Skin epidermis (tissue), 12 donors: ENCODE data around the gene TCP1.
"Not testable (repeated sequence)": the region's sequence is repeated elsewhere in the genome, so short reads cannot be mapped to it uniquely, and the experiment has no call there.

Source experiments
- H3K27ac ChIP-seq, 21 experiments: fragments of 200-600 bp; sonication (generic) in 11 of 21; one replicate each; pipeline ENCODE4 v1.5.0; 2020; ENCODE audit warnings: mild to moderate bottlenecking in 3 of 21, inconsistent platforms in 2 of 21, moderate library complexity in 2 of 21
- H3K4me3 ChIP-seq, 7 experiments: fragments of 200-600 bp; sonication (generic) in 2 of 7; one replicate each; pipeline ENCODE4 v1.5.0; 2020; ENCODE audit warnings: inconsistent platforms in 2 of 7, mild to moderate bottlenecking in 2 of 7, moderate library complexity in 1 of 7

The TCP1 gene

DNA sequence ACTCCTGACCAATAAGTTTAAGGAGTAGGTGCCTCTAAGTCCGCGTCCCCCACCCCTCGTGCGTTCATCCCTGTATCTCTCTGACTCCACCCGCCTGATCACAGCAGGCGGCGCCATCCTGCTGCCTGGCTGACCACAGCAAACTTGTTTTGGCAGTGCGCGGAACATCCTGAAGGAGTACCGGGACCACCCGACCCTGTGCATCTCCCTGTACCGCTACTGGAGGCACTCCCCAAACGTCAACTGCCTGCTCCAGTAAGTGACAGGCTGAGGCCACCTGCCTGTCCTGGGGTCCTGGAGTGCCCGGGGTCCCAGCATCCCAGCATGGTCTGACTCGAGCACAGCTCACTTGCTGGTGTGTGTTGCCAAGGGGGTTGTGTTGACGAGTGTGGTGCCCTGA, 29.7 kb upstream of the TCP1 start:
- Histone ChIP-seq H3K4me3 (no peak overlapping the region), H3K27ac (no peak overlapping the region)

DNA sequence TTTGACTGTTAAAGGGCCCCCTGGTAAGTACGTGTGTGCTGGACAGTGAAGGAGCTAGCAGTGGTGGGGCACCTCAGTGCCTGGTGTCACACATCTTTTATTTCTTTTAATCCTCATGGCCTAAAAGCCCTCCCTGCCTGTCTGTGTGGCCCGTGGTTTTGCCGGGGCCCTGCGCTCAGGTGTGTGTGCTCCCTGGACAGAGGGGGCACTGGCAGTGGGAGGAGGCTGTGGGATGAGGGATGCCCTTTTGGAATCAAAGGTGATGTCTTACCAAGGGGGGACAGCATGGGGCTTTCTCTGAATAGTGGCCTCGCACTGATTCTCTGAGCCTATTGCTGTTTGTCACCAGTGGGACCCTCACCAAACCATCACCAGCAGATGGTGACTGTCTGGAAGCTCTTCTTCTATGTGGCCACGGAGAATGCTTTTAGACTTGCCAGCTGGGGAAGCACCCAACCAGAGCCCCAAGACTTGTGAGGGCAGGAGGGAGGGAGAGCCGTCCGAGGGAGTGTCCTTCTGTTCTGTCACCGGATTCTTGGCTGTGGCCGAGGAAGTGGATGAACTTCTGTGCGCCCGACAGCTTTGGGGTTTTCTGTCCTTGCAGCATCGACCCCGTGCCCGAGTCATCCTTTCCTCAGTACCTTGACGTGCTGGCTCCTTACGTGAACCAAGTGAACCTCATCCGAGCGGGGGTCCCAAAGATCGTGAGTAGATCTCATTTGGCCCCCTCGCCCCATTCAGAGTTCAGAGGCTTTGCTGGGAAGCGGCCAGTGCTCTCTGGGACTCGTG, 28.7 kb upstream of the TCP1 start:
- no peak overlapping the region for H3K27ac ChIP-seq
- H3K4me3 ChIP-seq, result no peak overlapping the region

DNA sequence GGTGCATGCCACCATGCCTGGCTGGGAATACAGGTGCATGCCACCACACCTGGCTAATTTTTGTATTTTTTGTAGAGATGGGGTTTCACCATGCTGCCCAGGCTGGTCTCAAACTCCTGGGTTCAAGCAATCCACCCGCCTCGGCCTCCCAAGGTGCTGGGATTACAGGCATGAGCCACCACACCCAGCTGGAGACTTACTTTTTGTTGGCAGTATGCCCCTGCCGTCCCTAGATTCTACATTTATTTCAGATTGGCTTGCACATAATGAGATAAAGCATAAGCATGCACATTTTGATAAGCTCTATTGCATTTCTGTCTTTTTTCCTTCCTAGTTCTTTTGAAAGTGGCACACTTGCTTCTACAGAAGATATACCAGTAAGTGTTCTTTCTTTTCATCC, 27.4 kb upstream of the TCP1 start:
- not testable (repeated sequence) for H3K4me3 ChIP-seq, H3K27ac ChIP-seq

GRCh38 chr6:159815410-159815809, 26.0 kb upstream of the TCP1 start:
- H3K27ac ChIP-seq, result no peak overlapping the region
- no peak overlapping the region for H3K4me3 ChIP-seq

GRCh38 chr6:159813781-159814180, 24.4 kb upstream of the TCP1 start:
- Histone ChIP-seq H3K27ac (no peak overlapping the region), H3K4me3 (no peak overlapping the region)

GRCh38 chr6:159809149-159809548, 19.7 kb upstream of the TCP1 start:
- Histone ChIP-seq H3K4me3 (no peak overlapping the region), H3K27ac (no peak overlapping the region)

- Histone ChIP-seq H3K27ac (no peak overlapping the region), H3K4me3 (no peak overlapping the region)
Observed at GRCh38 chr6:159808647-159809046, 19.2 kb upstream of the TCP1 start.

- Histone ChIP-seq H3K27ac (peak overlapping the region in 2 of 21 experiments; percentile 39 to 41), H3K4me3 (no peak overlapping the region)
Observed at GRCh38 chr6:159807150-159807858, 17.9 kb upstream of the TCP1 start.

DNA sequence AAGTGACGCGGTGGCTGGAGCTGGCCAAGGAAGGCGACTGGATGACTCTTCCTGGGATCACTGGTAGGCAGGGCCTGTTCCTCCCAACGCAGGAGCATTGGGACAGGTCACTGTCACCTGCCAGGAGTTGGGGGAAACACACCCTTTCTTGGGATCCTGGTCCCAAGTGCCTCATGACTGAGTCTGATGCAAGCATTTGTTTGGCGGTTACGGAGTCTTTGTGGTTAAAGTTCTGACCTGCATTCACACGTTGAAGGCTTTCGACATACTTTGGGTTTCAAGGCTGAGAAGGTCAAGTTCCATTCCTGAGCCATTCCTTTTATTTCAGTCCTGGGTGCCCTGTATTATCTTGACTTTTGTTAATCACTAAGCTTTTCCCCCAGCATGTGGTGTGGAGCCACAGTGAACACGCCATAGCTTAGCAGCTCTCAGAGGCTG, 16.6 kb upstream of the TCP1 start:
- Histone ChIP-seq H3K27ac (peak overlapping the region in 1 of 21 experiments; percentile 19), H3K4me3 (no peak overlapping the region)

DNA sequence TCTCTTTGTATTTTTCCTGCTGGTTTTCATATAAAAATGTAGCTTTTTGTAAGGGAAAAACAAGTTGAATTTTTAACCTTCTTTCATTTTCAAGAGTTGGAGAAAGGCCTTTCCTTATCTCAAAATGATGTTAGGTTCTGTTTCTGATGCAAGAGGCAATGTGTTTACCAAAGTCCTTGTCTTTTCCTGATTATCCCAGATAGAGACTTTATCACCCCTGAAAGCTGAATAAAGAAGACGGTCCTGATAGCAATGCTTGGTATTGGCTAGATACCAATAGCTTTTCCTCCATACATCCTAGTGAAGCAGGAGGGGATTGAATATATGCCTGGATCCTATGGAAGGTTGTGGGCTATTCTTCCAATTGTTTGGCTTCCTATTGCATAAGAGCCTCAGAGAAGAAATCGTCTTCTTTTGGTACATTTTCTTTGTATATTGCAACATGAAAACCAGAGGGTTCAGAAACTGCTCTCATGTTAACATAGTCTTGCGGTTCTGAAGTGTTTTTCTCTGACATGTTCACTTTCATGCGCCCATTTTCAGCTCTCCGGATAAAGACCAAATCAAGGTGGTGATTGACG, 16.1 kb upstream of the TCP1 start:
- H3K4me3 ChIP-seq, result no peak overlapping the region
- H3K27ac ChIP-seq, result peak overlapping the region in 2 of 21 experiments; percentile 17 to 19

- no peak overlapping the region for H3K4me3 ChIP-seq
- peak overlapping the region in 2 of 21 experiments; percentile 34 for H3K27ac ChIP-seq
Observed at GRCh38 chr6:159804504-159804903, 15.1 kb upstream of the TCP1 start.

DNA sequence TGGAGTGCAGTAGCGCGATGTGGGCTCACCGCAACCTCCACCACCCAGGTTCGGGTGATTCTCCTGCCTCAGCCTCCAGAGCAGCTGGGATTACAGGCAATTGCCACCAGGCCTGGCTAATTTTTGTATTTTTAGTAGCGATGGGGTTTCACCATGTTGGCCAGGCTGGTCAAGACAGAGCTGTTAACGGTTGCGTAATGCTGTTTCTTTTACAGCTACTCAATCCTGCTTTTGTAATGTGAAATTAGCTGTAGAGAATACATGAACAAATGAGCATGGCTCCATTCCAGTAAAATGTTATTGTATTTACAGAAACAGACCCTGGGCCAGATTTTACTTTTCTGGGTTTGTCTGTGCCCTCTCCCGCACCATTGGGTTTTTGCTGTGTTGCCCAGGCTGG, 12.5 kb upstream of the TCP1 start:
- H3K4me3 ChIP-seq, result no peak overlapping the region
- H3K27ac ChIP-seq, result no peak overlapping the region

GRCh38 chr6:159800141-159800865, 10.9 kb upstream of the TCP1 start, which contains the start of gene PNLDC1:
Gene PNLDC1, plus strand, starts transcription at chr6:159800276. Its CDS starts 32 bp downstream, at chr6:159800308.
- peak within 1 kb of the TSS in 1 of 21 experiments; percentile 34 for H3K27ac ChIP-seq
- H3K4me3 ChIP-seq, result peak within 1 kb of the TSS in 2 of 7 experiments; percentile 7 to 12

GRCh38 chr6:159797554-159797953, 8.2 kb upstream of the TCP1 start:
- Histone ChIP-seq H3K27ac (no peak overlapping the region), H3K4me3 (no peak overlapping the region)

GRCh38 chr6:159794976-159795375, 5.6 kb upstream of the TCP1 start:
- H3K4me3 ChIP-seq, H3K27ac ChIP-seq: not testable (repeated sequence)

DNA sequence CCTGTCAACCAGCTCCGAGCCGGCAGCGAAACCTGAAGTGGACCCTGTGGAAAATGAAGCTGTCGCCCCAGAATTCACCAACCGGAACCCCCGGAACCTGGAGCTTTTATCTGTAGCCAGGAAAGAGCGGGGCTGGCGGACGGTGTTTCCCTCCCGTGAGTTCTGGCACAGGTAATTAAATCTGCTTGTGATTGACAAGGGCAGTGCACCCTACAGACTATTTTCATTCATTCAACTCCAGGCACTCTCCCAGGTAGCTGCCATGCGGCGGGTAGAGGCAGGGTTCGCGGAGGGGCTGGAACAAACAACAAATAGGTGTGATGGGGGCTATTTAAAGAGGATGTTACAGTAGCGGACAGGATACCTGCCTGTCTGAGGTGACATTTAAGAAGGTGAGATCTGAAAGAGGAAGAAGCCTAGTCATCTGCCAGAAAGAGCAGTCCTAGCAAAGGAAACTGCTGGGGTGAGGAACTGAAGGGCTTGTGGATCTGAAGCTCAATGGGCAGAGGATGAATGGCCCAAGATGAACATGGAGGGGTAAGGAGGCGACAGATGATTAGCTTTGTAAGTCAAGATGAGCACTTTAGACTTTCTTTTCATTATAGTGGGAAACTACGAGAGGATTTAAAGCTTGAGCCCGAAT, 1.7 kb upstream of the TCP1 start:
- peak overlapping the region in 20 of 21 experiments; percentile 52 to 98 (median 91) for H3K27ac ChIP-seq
- H3K4me3 ChIP-seq, result peak overlapping the region; percentile 86 to 100 (median 95)

GRCh38 chr6:159790149-159790955, 950 bp upstream of the TCP1 start, which contains the start of gene MRPL18:
Gene MRPL18, plus strand, starts transcription at chr6:159790467. Its CDS starts 121 bp downstream, at chr6:159790588.
- Histone ChIP-seq H3K27ac (peak within 1 kb of the TSS; percentile 80 to 98 (median 93)), H3K4me3 (peak within 1 kb of the TSS; percentile 86 to 100 (median 95))

DNA sequence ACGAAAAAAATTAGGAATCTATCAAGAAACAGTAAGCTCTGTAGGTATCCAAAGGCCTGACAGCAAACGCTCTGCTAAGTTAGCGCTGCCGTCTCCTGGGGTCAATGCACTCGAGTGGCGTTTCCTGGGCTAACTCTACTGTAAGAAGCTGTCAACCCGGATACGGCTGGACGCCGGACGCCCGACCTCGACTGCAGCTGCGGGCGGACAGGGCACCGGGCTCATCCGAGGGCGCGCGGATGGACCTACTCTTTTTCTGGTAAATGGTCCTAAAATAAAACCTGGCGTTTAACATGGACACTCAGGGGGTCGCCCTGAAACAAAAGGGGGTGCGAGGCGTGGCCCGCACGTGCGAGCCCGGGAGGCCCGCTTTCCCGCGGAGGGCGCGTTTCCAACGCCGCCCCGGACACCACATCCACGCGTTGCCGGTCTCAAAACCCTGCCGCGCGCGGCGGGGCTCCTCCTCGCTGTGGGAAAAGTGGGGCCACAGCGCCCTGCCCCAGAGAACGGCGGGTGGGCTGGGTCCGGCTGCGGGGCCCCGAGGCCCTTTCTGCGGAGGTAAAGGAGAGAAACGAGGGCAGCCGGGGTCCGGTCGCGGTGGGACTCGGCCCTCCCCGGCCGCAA, 537 bp downstream of the TCP1 start:
- peak overlapping the region; percentile 86 to 100 (median 95) for H3K4me3 ChIP-seq
- peak overlapping the region; percentile 80 to 98 (median 93) for H3K27ac ChIP-seq
